Measurements from ENCODE around the gene SDCCAG8.

- TF ChIP-seq CTCF (IDR thresholded peaks at IDR 0.05; ENCODE audit: low read depth, low read length) (no peak), EZH2phosphoT487 (IDR thresholded peaks at IDR 0.05; ENCODE audit: low read depth) (no peak)
Observed at GRCh38 chr1:243489158-243489527, 233.3 kb downstream of the SDCCAG8 start.
